Effector memory CD4-positive, alpha-beta T cell (primary cell): Measurements from ENCODE around the gene RTKN2.
A peak's percentile ranks its signal among the peaks of the same experiment; 100 is the strongest.

ENCODE experiments used
- DNase-seq, 3 donors: peaks; one replicate each; pipeline ENCODE4 v3.0.0-alpha.2; 2020
- H3K27ac ChIP-seq: 2 replicates; pipeline ENCODE4 v1.7.0; 2013; ENCODE audit warnings: mild to moderate bottlenecking, low read length, moderate library complexity; ENCODE audit not compliant: insufficient read depth, poor library complexity, severe bottlenecking
- H3K27me3 ChIP-seq: replicated peaks from 2 replicates; pipeline ENCODE4 v1.7.0; 2013; ENCODE audit warnings: mild to moderate bottlenecking, low read length; ENCODE audit not compliant: insufficient read depth, control insufficient read depth, poor library complexity, severe bottlenecking
- H3K36me3 ChIP-seq: 2 replicates; pipeline ENCODE4 v1.7.0; 2013; ENCODE audit warnings: mild to moderate bottlenecking, low read length, moderate library complexity; ENCODE audit not compliant: control insufficient read depth, insufficient read depth
- H3K4me1 ChIP-seq: 2 replicates; pipeline ENCODE4 v1.7.0; 2013; ENCODE audit warnings: low read length, mild to moderate bottlenecking; ENCODE audit not compliant: control insufficient read depth, insufficient read depth, poor library complexity, severe bottlenecking
- H3K4me3 ChIP-seq: 2 replicates; pipeline ENCODE4 v1.7.0; 2013; ENCODE audit warnings: low read length, low read depth, mild to moderate bottlenecking; ENCODE audit not compliant: insufficient read depth, poor library complexity, severe bottlenecking
- H3K9me3 ChIP-seq: 2 replicates; pipeline ENCODE4 v1.7.0; 2013; ENCODE audit warnings: mild to moderate bottlenecking, low read length, moderate library complexity; ENCODE audit not compliant: control insufficient read depth

RTKN2 gene

DNA sequence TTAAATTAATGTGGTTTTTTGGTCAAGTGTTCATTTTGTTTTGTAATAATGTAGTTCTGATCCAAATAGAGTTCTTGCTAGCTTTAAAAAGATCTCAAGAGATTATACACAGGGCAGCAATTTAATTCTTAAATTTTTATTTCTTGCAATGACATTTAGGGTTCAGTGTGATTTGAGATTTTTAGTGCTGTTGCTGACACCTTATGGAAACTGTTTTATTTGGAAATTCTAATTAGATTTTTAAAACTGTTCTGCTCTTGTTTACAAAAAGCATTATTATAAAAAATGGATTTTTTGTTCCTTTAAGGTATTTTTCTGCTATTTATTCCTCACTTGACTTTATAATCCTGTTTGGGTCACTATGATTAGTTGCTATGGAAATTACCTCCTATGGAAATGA is 72.1 kb downstream of the RTKN2 start:
- no peak for DNase-seq
- Histone ChIP-seq H3K9me3 (no peaks in the 10 kb centered on the region), H3K27me3 (no peaks in the 10 kb centered on the region), H3K4me1 (peaks cover 4% of the 10 kb centered on the region), H3K4me3 (no peak overlapping the region), H3K27ac (no peak overlapping the region), H3K36me3 (no peaks in the 10 kb centered on the region)

DNA sequence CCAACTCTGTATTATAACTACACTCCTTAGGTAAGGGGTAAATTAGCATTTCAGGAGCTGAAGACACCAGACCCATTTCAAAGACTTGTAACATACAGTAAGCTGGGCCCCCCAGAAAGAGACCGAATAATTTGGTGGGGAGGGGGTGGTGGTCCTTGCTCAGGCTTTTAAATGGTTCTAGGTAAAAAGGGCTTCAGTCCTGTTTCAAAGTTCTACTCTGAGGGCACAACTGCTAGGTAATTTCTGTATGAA is 73.0 kb downstream of the RTKN2 start:
- Histone ChIP-seq H3K4me3 (no peak overlapping the region), H3K4me1 (peaks cover 4% of the 10 kb centered on the region), H3K27ac (no peak overlapping the region), H3K27me3 (no peaks in the 10 kb centered on the region), H3K36me3 (no peaks in the 10 kb centered on the region), H3K9me3 (no peaks in the 10 kb centered on the region)
- no peak for DNase-seq

DNA sequence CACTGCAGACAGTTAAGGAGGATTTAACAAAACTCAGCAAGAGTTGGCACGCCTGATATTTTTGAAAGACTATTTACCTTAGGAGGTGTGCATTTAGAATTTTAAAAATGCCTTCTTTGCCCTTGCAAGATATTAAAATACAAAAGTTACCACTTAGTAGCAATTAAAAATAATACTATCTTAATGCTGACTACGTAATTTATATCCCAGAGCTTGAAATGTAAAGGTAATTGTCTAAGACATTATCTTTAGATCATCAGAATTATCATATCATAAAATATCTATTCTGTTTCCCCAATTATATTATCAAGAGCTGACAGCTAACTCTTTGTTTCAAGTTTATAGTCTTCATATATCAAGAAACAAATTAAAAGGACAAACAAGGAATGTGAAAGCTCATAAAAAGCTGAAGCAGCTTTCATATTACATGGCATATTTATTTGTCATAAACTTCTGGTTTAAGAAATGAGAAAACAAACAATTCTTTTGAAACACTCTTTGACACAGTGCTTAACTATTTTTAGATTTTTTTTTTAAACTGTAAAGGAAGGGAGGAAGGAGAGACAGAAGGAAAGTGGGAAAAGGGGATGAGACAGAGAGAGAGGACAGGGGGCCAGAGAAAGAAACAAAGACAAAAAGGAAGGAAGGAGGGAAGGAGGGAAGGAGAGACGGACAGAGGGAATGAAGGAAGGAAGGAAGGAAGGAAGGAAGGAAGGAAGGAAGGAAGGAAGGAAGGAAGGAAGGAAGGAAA is 73.5 kb downstream of the RTKN2 start:
- Histone ChIP-seq H3K27me3 (no peaks in the 10 kb centered on the region), H3K9me3 (no peaks in the 10 kb centered on the region), H3K36me3 (no peaks in the 10 kb centered on the region), H3K4me3 (no peak overlapping the region), H3K4me1 (peaks cover 4% of the 10 kb centered on the region), H3K27ac (no peak overlapping the region)
- DNase-seq: no peak

DNA sequence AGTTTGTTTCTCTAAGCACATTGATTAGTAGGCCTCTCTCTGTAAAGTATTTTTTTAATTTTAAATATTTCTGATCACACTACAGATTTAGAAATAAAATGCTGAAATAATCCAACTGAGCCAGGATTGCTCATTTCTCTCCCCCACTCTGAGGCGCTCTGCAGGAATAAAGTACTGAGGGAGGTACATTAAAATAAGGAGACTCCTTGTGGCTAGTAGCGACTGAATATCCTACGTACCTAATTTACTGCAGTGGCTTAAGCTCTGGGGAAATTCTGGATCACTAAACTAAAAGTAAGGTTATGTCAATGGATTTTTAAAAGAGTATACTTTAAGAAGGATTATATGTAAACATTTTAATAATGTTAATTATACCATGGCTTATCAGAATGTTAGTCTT is 75.2 kb downstream of the RTKN2 start:
- no peak for DNase-seq
- H3K4me1 ChIP-seq: no peaks in the 10 kb centered on the region
- no peaks in the 10 kb centered on the region for H3K9me3 ChIP-seq
- no peaks in the 10 kb centered on the region for H3K27me3 ChIP-seq
- H3K36me3 ChIP-seq: no peaks in the 10 kb centered on the region
- no peak overlapping the region for H3K27ac ChIP-seq
- H3K4me3 ChIP-seq: no peak overlapping the region

DNA sequence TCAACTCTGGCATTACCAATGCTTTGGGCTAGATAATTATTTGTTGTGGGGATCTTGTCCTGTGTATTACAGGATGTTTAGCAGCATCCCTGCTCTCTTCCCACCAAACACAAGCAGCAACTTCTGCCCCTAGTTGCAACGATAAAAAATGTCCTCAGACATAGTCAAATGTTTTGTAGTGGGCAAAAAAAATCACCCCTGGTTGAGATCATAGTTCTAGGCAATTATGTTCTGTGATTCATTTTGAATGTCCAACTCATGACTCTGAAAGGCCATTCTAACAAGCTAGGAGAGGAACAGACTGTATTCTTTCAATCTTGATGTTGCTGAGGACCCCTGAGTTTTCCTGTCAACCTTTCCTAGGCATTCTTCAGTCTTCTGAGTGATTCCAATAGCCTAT is 79.5 kb downstream of the RTKN2 start:
- Histone ChIP-seq H3K27me3 (no peaks in the 10 kb centered on the region), H3K4me3 (no peak overlapping the region), H3K4me1 (peaks cover 20% of the 10 kb centered on the region), H3K9me3 (no peaks in the 10 kb centered on the region), H3K36me3 (no peaks in the 10 kb centered on the region), H3K27ac (no peak overlapping the region)
- DNase-seq: no peak

DNA sequence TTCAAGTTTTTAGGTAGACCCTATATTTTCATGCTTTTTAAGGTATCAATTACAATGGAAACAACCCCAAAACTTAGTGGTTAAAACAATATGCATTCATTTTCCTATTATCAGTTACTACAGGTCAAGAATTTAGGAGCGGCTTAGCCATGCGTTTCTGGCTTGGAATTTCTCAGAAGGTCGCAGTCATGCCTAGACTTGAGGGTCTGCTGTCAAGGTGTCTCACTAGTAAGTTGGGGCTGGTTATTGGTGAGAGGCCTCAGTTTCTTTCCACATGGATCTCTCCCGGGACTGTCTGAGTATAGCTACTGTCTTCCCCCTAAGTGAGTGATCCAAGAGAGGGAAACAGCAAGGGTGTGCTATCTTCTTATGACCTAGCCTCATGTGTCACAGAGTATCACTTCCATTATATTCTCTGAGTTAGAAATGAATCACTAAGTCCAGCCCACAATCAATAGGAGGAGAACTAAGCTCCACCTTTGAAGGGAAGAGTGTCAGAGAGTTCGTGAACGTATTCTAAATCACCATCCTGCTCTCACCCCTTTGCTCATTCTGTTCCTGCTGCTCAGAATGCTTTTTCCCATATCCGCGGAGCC is 80.5 kb downstream of the RTKN2 start:
- Histone ChIP-seq H3K4me3 (no peak overlapping the region), H3K9me3 (no peaks in the 10 kb centered on the region), H3K27me3 (no peaks in the 10 kb centered on the region), H3K4me1 (peaks cover 22% of the 10 kb centered on the region), H3K36me3 (no peaks in the 10 kb centered on the region), H3K27ac (no peak overlapping the region)
- no peak for DNase-seq

DNA sequence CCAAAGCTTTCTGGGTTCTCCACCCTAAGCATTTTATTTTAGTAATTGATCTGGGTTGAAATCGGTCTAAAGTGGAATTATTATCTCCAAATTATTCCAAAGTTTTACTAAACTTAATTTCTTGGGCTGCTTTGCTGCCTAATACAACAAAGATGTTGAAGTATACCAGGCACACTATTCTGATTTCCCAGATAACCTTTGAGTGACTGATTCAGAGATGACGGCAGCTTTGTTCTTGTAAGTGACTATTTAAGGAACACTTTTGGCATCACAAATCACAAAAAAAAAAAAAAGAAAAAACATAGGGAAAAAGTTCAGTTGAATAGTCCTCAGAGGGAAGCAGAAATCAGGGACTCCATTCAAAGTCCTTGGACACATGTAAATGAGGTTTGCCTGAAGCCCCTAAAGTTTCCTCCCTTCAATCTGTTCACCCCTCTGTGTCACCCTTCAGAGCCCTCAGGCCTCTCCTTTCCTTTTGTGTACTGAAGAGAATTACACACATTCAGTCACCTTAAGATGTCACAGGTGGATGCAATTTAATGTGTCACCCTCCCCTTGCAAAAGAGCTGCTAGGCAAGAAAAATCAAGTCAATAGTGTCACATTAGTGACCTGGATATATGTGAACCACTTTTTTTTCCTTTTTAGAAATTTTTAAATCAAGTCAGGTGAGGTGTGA is 81.5 kb downstream of the RTKN2 start:
- peaks cover 30% of the 10 kb centered on the region for H3K4me1 ChIP-seq
- H3K36me3 ChIP-seq: no peaks in the 10 kb centered on the region
- H3K27ac ChIP-seq: no peak overlapping the region
- no peaks in the 10 kb centered on the region for H3K9me3 ChIP-seq
- H3K27me3 ChIP-seq: no peaks in the 10 kb centered on the region
- no peak for DNase-seq
- no peak overlapping the region for H3K4me3 ChIP-seq

DNA sequence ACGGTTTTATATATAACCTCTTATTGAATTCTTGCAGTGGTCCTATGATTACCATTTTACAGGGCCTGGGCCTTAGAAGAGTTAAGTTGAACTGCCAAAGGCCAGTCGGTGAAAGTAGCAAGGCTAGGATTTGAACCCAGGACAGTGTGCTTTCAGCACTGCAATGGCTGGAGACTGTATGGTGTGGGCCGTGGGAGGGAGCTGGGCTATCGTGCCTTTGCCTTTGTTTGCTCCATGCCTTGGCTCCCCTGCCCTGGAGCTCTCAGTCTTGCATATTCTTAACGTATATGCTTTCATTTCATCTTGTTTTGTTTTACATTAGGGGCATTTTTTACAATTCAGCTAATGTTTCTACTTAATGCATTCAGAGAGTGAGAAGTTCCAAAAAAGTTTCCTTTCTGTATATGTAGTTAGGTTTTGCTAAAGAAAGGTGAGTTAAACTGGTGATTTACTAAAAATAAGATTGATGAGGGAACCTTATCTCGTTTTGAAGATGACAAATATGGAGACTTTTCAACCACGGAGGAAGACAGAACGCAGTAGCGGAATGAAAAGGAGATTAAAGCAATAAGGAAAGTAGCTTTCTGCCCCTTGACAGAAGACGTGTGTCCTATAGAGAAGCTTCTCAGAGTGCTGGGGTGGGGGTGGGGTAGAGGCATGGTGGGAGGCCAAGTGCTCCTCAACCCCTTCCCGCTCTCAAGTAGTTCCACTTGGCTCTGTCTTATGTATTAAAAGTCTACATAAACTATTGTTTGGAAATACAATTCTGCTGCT is 82.5 kb downstream of the RTKN2 start:
- DNase-seq: no peak
- Histone ChIP-seq H3K36me3 (no peaks in the 10 kb centered on the region), H3K27me3 (no peaks in the 10 kb centered on the region), H3K9me3 (no peaks in the 10 kb centered on the region), H3K4me3 (peak overlapping the region; percentile 3), H3K27ac (peak overlapping the region; percentile 11), H3K4me1 (peaks cover 37% of the 10 kb centered on the region)

DNA sequence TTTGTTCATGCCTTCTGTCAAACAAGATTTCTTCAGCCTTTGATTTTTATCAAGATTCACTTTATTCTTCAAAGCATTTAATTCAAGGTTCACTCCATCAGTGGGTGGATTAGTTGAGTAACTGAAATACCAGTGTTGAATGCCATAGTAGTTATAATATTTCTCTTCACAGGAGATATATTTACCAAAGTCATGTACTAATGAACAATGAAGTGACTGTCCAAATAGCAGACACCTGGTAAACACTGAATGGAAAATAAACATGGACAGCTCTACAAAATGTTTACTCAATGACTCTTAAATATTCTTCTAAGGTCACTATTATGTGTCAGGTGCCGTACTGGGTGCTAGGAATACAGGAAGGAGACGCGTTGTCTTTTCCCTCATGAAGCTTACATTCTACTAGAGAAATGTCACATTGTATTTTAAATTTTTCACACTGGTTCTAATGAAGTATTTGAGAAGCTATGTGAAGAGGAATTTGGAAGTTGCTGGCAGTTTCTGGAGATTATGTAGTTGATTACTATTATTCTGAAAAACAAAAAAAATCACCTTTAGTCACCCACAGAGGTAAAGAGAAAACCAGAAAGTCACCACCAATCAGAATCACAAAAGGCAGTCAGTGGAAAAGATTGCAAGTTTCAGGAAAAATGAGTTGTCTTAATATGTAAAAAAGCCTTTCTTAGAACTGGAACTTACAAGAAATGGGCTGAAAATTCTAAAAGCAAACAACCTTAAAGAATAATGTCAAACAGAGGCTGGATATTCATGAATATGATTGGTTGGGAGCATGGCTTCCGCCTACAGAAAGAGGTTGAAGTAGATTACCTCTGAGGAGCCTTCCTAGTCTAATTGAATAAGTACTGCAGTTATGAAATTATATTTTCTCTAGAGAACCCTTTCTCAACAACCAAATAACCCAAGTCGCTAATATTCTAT is 84.5 kb downstream of the RTKN2 start:
- Histone ChIP-seq H3K36me3 (no peaks in the 10 kb centered on the region), H3K27me3 (no peaks in the 10 kb centered on the region), H3K27ac (peak overlapping the region; percentile 55), H3K9me3 (no peaks in the 10 kb centered on the region), H3K4me3 (no peak overlapping the region), H3K4me1 (peaks cover 37% of the 10 kb centered on the region)
- no peak for DNase-seq
